ENCODE results near the gene BIN1.
A peak's percentile ranks its signal among the peaks of the same experiment; 100 is the strongest.

BIN1 gene

DNA sequence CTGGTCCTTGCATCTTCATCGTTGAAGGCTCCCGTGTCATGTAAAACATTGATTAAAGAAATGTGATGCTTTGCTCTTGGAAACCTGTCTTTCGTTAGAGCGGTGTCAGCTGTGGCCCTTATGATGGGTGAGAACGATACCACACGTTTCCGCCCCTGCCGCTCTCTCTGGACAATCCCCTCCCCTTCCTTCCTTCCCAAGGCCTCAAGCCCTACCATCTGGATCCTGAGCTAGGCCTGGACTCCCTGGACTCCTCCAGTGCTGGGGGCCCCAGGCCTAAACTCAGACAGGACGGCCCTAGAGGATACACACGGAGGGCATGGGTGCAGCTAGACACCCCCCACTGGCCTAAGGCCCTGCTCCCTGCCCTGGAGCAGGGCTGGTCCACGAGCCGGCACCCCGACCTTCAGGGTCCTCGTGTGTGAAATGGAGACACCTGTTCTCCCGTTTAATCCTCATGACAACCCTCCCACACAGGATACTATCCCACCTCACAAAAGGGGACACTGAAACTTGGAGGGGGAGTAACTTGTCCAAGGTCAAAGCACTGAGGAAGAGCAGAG is 13.2 kb downstream of the BIN1 start:
- DNase-seq (ENCODE audit: insufficient read length, low spot score) (no peak), FAIRE-seq (peak; percentile 89)

- no peak for DNase-seq (ENCODE audit: insufficient read length, low spot score)
- no peak for FAIRE-seq
These were observed 13.9 kb downstream of the BIN1 start for GRCh38 chr2:127092901-127093516.

- DNase-seq (ENCODE audit: insufficient read length, low spot score) (no peak), FAIRE-seq (no peak)
These were observed 14.6 kb downstream of the BIN1 start for GRCh38 chr2:127092306-127092705.

DNA sequence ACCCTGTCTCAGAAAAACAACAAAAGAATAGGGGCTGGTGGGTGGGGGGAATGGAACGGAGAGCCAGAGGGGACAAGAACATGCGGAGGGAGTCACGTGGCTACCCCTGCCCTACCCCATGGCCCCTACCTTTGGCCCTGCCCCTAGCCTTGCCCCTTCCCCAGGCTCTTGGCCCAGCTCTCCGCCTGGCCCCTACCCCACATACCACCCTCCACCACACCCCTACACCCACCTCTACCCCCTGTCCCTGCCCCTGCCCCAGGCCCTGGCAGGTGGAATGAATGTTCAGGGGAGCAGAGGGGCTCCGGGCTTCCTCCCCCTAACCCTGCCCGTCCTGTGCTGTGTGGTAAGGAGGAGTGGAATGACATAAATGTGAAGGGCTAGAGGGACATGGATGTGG is 15.1 kb downstream of the BIN1 start:
- FAIRE-seq: no peak
- no peak for DNase-seq (ENCODE audit: insufficient read length, low spot score)

GRCh38 chr2:127091148-127091547 is 15.8 kb downstream of the BIN1 start:
- FAIRE-seq: no peak

DNA sequence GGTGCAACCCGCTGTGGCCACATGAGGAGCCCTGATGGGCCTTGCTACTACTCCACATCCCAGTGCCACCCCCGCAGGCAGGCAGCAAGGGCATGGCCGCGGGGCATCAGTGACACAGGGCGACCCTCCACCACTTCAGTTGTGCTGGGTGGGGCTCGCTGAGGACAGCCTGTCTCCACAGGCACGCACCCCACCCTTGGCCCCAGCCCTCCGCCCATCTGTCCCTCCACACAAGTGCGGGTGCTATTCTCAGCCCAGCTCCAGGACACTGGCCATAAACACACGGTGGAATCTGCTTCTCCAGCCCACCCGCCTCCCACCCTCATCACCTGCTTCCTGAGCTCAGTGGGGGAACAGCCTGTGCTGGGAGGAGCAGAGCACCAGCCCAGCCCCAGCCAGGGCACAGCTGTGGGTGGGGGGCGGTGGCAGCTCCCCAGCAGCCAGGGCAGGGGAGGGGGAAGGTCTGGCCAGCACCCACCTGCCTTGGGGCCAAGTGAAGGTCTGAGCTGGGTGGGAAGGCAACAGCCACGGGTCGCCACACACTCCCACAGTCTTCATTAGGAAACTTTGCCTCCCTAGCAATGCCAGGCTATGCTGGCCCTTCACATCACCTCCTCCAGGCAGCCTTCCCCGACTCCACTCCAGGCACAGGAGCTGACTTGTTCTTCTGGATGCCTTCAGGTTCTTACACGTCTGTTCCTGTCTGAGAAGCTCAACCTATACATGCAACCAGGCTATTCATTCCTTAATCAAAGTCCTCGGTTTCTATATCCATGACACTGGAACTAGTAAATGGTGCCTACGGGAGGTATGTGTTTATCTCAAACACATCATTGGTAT is 16.5 kb downstream of the BIN1 start:
- no peak for FAIRE-seq
- no peak for DNase-seq (ENCODE audit: insufficient read length, low spot score)

More at GRCh38 chr2:127091148-127091547, 15.8 kb downstream of the BIN1 start:
- DNase-seq (ENCODE audit: insufficient read length, low spot score): no peak

DNA sequence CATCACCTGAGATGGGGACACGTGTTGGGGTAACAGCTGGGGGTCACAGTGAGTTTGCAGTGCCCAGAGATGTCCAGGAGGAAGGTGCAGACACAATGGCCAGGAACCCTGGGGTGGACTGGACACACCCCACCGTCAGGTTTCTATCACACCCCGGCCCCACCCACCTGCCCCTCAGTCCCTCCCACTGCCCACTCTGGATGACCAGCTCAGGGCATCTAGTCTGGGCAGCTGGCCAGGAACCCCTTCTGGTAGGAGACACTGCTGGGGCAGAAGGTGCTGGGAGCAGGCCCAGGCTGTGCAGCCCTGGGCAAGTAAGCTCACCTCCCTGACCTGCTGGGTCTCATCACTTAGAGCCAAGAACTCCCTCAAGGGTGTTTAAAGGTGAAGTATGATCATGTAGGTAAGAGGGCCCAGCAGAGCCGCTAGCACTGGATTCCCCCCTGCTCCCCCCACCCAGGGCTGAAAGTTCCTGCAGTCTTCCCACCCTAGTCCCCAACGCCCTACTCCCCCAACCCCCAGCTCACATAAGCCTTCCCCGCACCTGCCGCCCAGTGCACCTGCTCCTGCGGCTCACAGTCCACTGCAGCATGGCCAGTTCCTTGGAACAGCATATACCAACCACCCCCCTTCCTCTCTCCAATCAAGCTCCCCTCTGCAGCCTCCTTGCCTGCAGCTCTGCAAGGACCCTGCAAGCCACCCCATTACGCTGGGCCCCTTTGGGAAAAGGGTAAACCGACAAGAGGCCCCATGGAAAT is 17.3 kb downstream of the BIN1 start:
- FAIRE-seq: no peak
- no peak for DNase-seq (ENCODE audit: insufficient read length, low spot score)

- no peak for DNase-seq (ENCODE audit: insufficient read length, low spot score)
- FAIRE-seq: no peak
These were observed 18.2 kb downstream of the BIN1 start for GRCh38 chr2:127088706-127089105.

GRCh38 chr2:127087791-127088495 is 19.0 kb downstream of the BIN1 start:
- peak; percentile 23 for FAIRE-seq

DNA sequence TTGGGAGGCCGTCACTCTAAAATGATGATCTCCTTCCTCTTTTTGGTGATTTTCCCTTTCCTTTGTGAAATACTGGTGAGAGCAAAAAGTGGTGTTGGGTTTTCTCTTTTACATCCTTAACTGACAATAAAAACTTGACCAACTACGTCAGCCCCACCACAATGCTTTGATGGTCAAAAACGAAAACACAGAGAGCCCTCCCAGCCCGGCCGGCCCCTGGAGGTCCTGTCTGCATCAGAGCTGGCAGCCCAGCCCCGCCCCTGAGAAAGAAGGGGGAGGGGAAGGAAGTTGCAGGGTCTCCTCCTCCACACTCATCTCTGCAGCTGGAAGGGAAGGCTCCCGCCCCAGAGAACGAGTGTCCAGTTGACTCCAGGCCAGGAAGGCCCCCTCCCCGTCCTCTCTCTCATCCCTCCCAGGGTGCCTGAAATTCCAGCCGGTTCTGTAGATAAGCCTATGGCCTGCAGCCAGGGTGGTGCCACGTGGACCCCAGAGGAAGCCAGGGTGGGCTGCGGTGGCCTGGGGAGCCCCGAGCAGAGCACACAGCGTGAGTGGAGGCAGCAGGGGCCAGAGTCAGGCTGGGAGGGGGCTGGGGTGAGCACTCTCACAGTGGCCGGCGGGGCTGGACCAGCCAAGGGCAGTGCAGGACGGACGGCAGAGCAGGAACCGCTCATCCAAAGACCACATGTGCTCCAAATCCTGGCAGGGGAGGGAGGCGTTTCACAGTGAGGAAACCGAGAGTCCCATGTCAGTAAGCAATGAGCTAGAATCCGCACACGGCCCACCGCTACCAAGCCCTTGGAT is 19.8 kb downstream of the BIN1 start:
- DNase-seq (ENCODE audit: insufficient read length, low spot score) (peak; percentile 92), FAIRE-seq (peak; percentile 99)

More at GRCh38 chr2:127087791-127088495, 19.0 kb downstream of the BIN1 start:
- no peak for DNase-seq (ENCODE audit: insufficient read length, low spot score)

DNA sequence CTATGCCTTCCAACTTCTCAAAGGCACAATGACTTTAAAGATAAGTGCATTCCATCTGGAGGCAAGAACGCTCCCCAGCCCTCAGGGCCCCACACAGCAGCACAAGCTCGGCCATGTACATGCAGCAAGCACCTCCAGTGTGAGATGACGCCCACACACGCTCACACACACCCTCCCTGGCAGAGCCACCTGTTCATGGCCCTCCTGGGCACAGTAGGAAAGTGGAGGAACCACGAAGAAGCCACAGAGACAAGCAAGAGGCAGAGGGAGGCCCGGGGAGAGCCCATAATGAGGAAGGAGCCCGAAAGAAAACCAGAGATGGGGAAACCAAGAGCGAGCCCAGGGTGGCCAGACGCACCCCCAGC is 21.7 kb downstream of the BIN1 start:
- DNase-seq (ENCODE audit: insufficient read length, low spot score) (no peak), FAIRE-seq (peak; percentile 94)

GRCh38 chr2:127084611-127085316 is 22.2 kb downstream of the BIN1 start:
- peak; percentile 81 for FAIRE-seq
- no peak for DNase-seq (ENCODE audit: insufficient read length, low spot score)

DNA sequence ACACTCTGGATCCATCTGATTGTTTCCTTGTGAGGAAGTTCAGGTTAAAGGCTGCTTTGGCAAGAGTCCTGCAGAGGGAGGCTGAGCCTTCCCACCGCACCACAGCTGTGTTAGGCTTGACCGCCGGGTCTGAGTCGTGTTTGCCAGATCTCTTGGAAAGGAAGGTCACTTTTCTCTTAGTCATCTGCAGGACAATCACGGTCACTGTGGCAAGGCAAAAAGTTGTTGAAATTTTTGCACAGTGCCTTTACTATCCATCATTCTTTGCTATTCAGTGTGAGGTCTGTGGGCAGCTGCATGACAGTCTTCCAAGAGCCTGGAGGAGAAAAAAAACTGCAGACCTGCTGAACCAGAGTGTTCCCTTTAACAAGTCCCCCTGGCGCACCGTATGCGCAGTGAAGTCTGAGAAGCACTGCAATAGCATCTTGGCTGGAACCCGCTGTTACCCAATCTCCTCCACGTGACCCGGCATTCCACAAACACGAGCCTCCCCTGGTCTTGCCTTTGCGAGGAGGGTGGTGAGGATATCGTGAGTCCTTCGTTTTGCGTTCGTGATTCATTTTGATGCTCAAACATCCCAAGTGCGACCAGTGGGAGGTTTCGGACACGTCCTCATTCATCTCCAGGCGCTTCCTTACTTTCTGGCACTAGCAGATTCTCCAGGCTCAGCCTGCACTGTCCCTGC is 23.0 kb downstream of the BIN1 start:
- DNase-seq (ENCODE audit: insufficient read length, low spot score) (no peak), FAIRE-seq (no peak)

- DNase-seq (ENCODE audit: insufficient read length, low spot score) (no peak), FAIRE-seq (no peak)
These were observed 24.0 kb downstream of the BIN1 start for GRCh38 chr2:127082974-127083373.

DNA sequence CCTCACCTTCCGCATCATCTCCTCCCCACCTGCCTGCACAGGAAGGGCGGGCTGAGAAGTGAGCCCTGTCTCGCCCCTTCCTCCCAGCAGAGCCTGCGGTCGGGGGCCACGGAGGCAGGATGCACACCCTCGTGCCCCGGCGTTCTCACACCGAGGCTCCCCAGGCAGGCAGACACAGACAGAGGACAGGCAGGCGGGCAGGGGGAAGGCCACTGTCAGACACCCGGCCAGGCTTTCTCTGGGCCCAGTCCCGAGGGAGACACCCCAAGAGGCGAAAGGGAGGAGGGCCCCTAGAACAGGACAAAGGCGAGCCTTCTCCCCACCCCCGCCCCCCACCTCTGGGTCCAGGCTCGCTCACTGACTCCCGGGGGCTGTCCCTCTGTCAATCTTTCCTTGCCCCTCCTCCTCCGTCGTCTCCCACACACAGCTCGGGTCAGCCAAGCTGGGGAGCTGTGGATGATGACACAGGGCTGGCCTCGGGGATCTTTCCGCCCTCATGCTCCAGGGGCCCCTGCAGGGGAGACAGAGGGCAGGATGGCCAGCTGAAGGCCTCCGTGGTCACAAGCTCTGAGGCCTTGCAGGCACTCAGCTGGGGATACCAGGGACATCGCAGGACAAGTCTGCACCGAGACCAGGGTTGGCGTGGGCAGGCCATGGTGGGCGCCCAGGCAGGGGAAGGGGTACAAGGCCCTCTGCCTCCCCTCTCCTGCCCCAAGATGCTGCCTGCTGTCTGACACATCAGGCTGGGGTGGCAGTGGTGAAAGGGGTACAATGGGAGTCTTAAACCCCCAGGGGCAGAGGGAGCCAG is 24.9 kb downstream of the BIN1 start:
- FAIRE-seq (peak; percentile 96), DNase-seq (ENCODE audit: insufficient read length, low spot score) (peak; percentile 81)

DNA sequence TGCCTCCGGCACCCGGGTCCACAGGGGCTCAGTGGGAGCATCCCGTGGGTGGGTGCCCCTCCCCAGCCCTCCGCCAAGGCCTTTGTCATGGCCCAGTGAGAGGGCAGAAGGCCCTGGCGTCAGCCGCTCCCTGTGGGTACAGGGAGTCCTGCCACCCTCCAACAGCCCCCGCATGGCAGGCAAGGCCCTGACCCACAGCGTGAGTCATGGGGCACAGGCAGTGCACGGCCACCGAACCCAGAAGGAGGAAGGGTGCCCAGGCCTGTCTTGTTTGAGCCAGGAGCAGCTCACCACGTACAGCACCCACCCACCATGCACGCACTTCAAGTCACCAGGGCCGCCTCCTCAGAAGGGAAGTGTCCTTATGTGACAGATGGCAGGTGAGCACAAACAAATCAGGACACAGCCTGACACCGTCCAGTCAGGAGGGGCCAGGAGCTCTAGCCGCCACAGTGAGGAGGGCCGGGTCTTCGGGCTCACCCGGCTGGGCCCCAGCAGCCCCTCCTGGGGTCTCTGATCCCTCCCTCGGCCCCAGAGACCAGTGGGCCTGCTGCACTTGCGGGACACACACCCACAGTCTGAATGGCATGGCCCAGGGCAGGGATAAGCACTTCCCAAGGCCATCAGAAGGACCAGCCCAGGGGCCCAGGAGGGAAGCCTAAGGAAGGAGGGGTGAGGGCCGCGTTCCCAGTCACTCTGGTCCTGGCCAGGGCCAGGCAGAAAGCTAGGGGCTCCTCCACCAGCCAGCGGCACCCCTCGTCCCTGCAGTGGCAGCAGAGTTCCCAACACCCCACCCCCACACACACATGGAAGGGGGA is 25.8 kb downstream of the BIN1 start:
- DNase-seq (ENCODE audit: insufficient read length, low spot score): no peak

More for the DNA sequence above, 25.8 kb downstream of the BIN1 start:
- peak; percentile 81 for FAIRE-seq

Data from GM19239 (cell line).